HG02571 (cell line): ENCODE data around the gene SLC2A13.
"Not testable (repeated sequence)": the region's sequence is repeated elsewhere in the genome, so short reads cannot be mapped to it uniquely, and the experiment has no call there.

Source experiments
- ATAC-seq: cut with Tn5 transposase; IDR thresholded peaks from one replicate; pipeline ENCODE4 v1.9.1; 2021; ENCODE audit warnings: mild to moderate bottlenecking, moderate library complexity; ENCODE audit not compliant: unreplicated experiment

Gene SLC2A13

DNA sequence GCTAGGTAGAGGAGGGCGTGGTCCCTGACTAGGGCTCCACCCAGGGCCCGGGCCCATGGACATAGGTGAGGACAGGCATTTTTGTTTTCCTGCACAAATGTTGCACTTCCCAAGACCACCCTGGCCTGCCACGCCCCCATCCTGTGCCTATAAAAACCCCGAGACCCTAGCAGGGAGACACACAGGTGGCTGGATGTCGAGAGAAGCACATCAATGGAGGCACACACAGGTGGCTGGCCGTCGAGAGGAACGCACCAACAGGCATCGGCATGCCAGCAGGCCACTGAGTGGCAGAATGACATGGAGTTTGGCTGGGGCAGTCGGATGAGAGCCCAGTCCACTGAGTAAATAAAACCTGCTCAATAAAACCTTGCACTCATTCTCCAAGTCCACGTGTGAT, 328.4 kb downstream of the SLC2A13 start:
- ATAC-seq, result no peak

- no peak for ATAC-seq
Observed at GRCh38 chr12:39773266-39773665, 332.6 kb downstream of the SLC2A13 start.

- ATAC-seq, result no peak
Observed at GRCh38 chr12:39772821-39773259, 333.0 kb downstream of the SLC2A13 start.

DNA sequence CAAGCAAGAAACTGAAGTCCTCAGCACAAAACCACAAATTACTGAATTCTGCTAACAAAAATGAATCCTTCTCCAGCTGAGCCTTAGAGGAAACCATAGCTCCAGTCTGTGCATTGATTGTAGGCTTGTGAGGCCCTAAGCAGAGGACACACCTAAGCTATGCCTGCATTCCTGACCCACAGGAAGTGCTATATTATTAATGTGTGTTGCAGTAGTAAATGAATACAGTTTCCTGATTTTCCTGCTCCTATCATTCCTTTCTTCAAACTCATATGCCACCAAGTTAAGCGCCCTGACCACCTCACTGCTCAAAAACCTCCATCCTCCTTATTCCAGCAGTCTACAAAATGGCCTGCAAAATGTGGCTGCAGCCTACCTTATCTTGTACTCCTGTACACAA, 334.4 kb downstream of the SLC2A13 start:
- ATAC-seq, result no peak

DNA sequence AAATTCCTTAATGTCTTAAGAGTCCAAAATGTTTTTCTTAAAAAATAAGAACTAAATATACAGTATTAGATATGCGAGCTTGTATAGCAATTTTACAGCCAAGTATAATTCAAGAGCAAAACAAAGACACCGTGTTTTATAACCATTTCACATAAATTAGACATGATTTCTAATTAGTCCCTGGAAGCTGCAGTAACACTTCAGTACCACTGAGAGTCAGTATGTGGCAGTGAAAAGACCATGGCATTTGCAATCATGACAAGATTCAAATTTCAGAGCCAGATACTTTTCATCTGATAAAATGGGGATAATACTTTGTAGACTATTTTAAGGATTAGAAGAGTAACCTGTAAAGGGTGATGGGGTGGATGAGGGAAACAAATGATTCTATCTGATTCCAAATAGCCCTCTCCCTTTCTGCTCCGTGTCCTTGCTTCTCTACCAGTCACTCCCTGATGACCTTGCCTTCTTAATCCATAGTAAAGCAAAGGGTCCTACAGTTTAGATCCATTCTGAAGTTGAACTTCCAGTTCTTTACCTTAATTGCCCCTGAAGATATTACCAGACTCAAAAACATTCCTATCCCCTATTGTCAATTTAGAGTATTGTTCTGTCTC, 340.8 kb downstream of the SLC2A13 start:
- ATAC-seq, result no peak

- no peak for ATAC-seq
Observed at GRCh38 chr12:39763890-39764169, 342.1 kb downstream of the SLC2A13 start.

DNA sequence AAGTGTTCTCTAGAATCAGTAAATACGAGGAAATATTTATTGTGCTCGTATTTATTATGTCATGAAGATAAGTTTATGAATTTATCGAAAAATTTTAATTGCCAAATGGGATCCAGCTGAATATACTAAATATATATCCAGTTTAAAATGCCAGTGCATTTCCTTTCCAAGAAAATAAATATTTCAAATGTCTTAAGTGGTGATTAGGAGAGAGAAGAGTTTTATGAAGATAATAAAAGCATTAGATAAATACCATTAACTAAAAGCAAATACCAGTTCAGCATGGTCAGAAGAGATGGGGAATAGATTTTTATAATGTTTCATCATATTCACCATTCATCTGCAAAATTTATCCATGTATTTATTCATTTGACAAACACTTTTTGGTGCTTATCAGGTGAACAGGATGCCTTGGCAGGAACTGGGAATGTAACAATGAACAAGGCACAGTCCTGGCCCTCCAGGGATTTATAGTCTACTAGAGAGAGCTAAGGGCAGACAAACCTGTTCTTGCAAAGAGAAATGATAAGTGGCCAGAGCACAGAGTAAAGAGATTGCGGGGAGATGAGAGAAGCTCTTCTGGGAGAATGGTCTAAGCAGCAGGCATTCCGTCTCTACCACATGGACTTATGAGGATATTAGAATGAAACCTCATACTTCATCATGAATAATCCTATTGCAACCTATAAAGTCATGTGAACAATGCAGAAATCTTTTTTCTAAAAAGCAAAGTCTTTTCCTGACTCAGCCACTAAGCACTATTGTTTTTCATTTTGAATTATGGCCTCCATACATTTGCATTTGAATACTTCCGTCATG, 342.6 kb downstream of the SLC2A13 start:
- no peak for ATAC-seq

- ATAC-seq, result no peak
Observed at GRCh38 chr12:39755478-39755877, 350.4 kb downstream of the SLC2A13 start.

GRCh38 chr12:39752482-39753137, 353.3 kb downstream of the SLC2A13 start:
- no peak for ATAC-seq

- not testable (repeated sequence) for ATAC-seq
Observed at GRCh38 chr12:39746151-39746550, 359.7 kb downstream of the SLC2A13 start.

DNA sequence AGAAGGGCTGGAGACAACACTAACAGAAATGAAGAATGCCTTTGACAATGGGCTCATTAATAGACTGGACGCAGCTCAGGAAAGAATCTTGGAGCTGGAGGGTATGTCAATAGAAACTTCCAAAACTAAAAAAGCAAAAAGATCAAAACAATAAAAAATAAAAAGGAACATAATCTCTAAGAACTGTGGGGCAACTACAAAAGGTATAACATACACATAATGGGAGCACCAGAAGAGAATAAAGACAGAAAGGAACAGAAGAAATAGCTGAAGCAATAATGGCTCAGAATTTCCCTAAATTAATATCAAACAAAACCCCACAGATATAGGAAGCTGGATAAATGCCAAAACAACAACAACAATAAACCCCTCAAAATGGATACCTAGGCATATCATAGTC, 362.2 kb downstream of the SLC2A13 start:
- ATAC-seq, result no peak

- no peak for ATAC-seq
Observed at GRCh38 chr12:39736406-39736805, 369.5 kb downstream of the SLC2A13 start.

DNA sequence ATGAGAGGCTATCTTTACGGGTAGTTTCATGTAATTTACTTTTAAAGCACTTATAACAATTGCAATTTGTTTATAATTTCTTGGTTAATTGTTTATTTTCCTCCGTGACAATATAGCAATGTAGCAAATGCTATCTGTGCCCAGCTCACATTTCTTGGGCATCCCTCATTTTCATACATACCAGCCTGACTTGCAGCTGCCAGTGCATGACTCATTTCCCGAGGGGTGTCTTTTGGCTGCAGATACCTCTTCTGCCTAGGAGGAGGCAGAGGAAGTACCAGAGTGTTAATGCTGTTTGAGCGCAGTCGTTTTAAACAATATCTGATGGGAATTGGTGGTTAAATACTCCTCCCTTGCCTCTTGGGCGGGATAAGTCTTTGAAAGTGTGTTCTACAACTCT, 382.1 kb downstream of the SLC2A13 start:
- no peak for ATAC-seq

DNA sequence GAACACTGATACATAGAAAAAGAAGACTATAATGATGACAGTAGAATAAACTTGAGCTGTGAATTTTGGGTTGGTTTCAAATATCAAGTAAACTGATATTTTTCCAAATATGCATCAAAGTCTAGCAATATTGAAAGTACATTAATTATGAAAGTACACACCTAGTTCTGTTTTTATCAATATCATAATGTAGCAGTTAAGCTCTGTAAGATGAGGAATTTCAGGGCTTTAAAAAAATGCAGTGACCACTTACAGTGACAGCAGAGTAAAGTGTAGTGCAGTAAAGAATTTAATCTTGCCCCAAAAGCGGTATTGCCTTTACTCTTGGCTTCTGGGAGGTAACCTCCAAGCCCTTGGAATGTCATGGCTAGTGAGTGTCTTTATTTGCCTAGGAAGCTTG, 383.4 kb downstream of the SLC2A13 start:
- ATAC-seq, result no peak

- ATAC-seq, result no peak
Observed at GRCh38 chr12:39713552-39713951, 392.3 kb downstream of the SLC2A13 start.

DNA sequence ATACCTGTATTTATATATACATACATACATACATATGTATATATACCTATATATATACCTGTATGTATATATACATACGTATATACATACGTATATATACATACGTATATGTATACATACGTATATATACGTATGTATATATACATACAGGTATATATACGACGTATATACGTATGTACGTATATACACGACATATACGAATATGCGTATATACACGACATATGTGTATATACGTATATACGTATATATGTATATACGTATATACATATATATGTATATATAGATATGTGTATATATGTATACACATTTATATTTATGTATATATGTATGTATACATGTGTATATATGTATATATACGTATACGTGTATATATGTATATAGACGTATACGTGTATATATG, 393.5 kb downstream of the SLC2A13 start:
- no peak for ATAC-seq
